Heart left ventricle (tissue), 16 donors: ENCODE data around the gene RUSF1. TPM values are rescaled to one million over a fixed set of nuclear protein-coding genes. Genes with fewer than 3 reads are reported as not detected.

Experiments
- ATAC-seq, 4 donors: fragments of 200-7000 bp; cut with Tn5 transposase; one replicate each; pipeline ENCODE4 v1.9.1; 2020 to 2022; ENCODE audit warnings: moderate library complexity in 4 of 4, mild to moderate bottlenecking in 3 of 4, moderate number of reproducible peaks in 1 of 4
- DNase-seq, 5 donors: peaks; one replicate each; pipeline ENCODE4 v3.0.0-alpha.2; 2020
- H3K27ac ChIP-seq, 12 donors: fragments of 200-600 bp; sonication (generic) in 4 of 12; one replicate each; pipeline versions ENCODE4 v1.5.0 to v1.8.0; 2016 to 2022; ENCODE audit warnings: mild to moderate bottlenecking in 2 of 12
- H3K27me3 ChIP-seq, 9 donors: fragments of 200-600 bp; sonication (generic) in 2 of 9; one replicate each; pipeline versions ENCODE4 v1.5.1 to v1.8.0; 2016 to 2022; ENCODE audit warnings: mild to moderate bottlenecking in 3 of 9
- H3K36me3 ChIP-seq, 9 donors: fragments of 200-600 bp; sonication (generic) in 2 of 9; one replicate each; pipeline versions ENCODE4 v1.5.0 to v1.8.0; 2018 to 2022; ENCODE audit warnings: mild to moderate bottlenecking in 2 of 9
- H3K4me1 ChIP-seq, 12 donors: fragments of 200-600 bp; sonication (generic) in 4 of 12; one replicate each; pipeline versions ENCODE4 v1.5.0 to v1.8.0; 2016 to 2022; ENCODE audit warnings: mild to moderate bottlenecking in 3 of 12
- H3K4me3 ChIP-seq, 12 donors: fragments of 200-600 bp; sonication (generic) in 4 of 12; one replicate each; pipeline versions ENCODE4 v1.5.0 to v1.8.0; 2017 to 2022; ENCODE audit warnings: mild to moderate bottlenecking in 9 of 12, moderate library complexity in 4 of 12
- H3K9me3 ChIP-seq, 12 donors: fragments of 200-600 bp; sonication (generic) in 4 of 12; one replicate each; pipeline versions ENCODE4 v1.5.0 to v1.8.0; 2016 to 2022; ENCODE audit warnings: mild to moderate bottlenecking in 1 of 12
- CTCF ChIP-seq, 12 donors: fragments of 200-600 bp; sonication (generic) in 4 of 12; IDR thresholded peaks; one replicate each; pipeline versions ENCODE4 v1.5.0 to v1.8.0; 2018 to 2022; ENCODE audit warnings: antibody characterized with exemption in 12 of 12, mild to moderate bottlenecking in 5 of 12
- POLR2A ChIP-seq, 2 donors: fragments of 450-650 bp; IDR thresholded peaks; one replicate each; pipeline ENCODE4 v1.6.1; 2017; ENCODE audit warnings: antibody characterized with exemption in 2 of 2, mild to moderate bottlenecking in 2 of 2, moderate library complexity in 2 of 2
- WGBS, 4 donors: extraction: QIAGEN DNeasy Blood & Tissue Kit in 2 of 4; methylation state at CpG; one replicate each; pipeline versions ENCODE4 v1.1.5 to v1.1.7; 2013 to 2018; 5-methylcytosine and 5-hydroxymethylcytosine counted together
- intact Hi-C, 10 donors: fragments of 100-400 bp; cut with DNase I; formaldehyde crosslinking; loops; one replicate each; pipeline versions ENCODE4 v1.11.1 to v1.14.2; 2022
- polyA plus RNA-seq, 2 donors: library from polyadenylated mRNA; stranded (reverse); fragments of 200-250 nt; gene quantifications; one replicate each; pipeline ENCODE4 v1.2.3, GENCODE V29; 2013
- total RNA-seq, 9 donors: library from RNA; depleted of rRNA in 2 of 9; stranded (reverse); fragments of >200 nt in 2 of 9; fragmentation: NEBNext Ultra II Directional in 3 of 9; extraction: Animal tissue kit (Norgen Biotek cat#: 25700) in 3 of 9; gene quantifications; one replicate each; pipeline versions ENCODE4 v1.1.0 to v1.2.4, GENCODE V29; 2016 to 2023
- donor health status: ischemic (EF 13 %, LVEDD 7.1; RV severe dilation, severe dysfunction).
- donor health status: healthy with polysubstance abuse.
- donor health status: DM: no; HTN: yes; CAD: no.
- donor health status: DM: no; HTN: no; CAD: no.
- donor health status: ischemic (EF 25% LVEDD 6.9; RV normal size, moderate dysfunction).
- donor health status: ischemic (EF 25% LVEDD 5.7; RV mildly dilated, moderate dysfunction).
- donor health status: healthy.
- donor health status: DM: yes; HTN: yes; CAD: no.
- donor health status: ischemic (EF 35%, LVEDD 5.7; RV mildly dilated, moderate dysfunction).
- donor health status: nonischemic (EF 11% LVEDD 7.7; RV severe dilation, severe dysfunction).
- donor health status: DM: yes; HTN: yes; CAD: no.
- donor health status: PGD.
- donor health status: ischemic (EF 29% LVEDD 5.4; RV normal size, mild dysfunction).
- donor health status: nonischemic (EF 23%, LVEDD 6.1; RV moderate dilation, normal function).

RUSF1 gene
- total and polyA plus RNA-seq, 11 donors, result 17.8 to 32.5 (median 22.4) TPM

- Histone ChIP-seq H3K27me3 (no peaks in the 10 kb centered on the region), H3K9me3 (no peaks in the 10 kb centered on the region), H3K4me1 (peaks cover 0 to 14% (median 9%) of the 10 kb centered on the region in 12 donors), H3K4me3 (no peak overlapping the region), H3K27ac (no peak overlapping the region), H3K36me3 (no peaks in the 10 kb centered on the region)
- intact Hi-C loops, result no loop called here
- DNase-seq (no peak), ATAC-seq (no peak)
- no peak for TF ChIP-seq CTCF (IDR thresholded peaks at IDR 0.05)
- no peak for TF ChIP-seq POLR2A (IDR thresholded peaks at IDR 0.05)
Observed at GRCh38 chr16:31513884-31514283, 5.7 kb upstream of the RUSF1 start.

DNA sequence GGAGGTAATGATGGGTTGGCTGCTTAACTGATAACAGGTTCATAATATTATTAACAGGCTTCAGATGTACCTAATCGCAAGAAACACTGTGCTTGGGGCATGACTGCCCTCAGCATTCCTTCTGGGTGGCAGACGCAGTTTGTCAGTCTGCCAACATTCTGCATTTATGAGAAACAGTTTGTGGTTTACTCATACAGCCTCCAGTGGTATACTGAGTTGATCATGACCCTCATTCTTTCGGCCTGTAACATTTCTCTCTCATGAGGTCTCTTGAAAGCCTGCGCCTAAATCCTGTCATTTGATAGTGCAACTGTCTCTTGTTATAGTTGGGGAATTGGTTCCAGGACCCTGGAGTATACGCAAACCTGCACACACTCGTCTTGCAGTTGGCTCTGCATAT, 4.9 kb upstream of the RUSF1 start:
- Histone ChIP-seq H3K36me3 (no peaks in the 10 kb centered on the region), H3K9me3 (no peaks in the 10 kb centered on the region), H3K4me1 (peaks cover 0 to 15% (median 9%) of the 10 kb centered on the region in 12 donors), H3K4me3 (no peak overlapping the region), H3K27me3 (no peaks in the 10 kb centered on the region), H3K27ac (no peak overlapping the region)
- DNase-seq, result no peak
- intact Hi-C loops, result no loop called here
- TF ChIP-seq CTCF (IDR thresholded peaks at IDR 0.05) (no peak), POLR2A (IDR thresholded peaks at IDR 0.05) (no peak)
- 66 to 77% (median 73%) methylated on average over 6 of the region's 6 CpGs for WGBS, 4 donors
- no peak for ATAC-seq

DNA sequence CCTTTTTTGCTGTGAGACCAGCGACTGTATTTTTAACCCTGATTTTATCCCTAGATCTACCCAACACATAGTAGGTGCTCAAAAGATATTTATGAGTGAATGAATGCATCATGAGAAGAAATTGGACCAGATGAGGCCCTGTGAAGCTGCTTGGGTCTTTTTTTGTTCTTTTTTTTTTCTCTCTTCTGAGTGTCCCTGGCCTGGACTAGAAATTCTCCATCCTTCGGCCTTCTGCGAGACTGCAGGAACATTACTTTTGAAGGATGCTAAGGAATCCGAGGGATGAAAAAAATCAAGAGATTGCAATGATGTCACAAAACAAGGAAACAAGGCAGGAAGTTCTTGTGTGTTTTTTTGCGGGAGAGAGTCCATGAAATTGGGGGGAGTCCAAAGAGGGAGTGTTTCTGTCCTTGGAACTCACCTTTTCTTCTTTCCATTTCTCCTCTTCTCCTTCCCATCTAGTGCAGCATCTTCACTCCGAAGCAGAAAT, 560 bp upstream of the RUSF1 start:
- Histone ChIP-seq H3K9me3 (no peaks in the 10 kb centered on the region), H3K4me1 (peaks cover 4 to 54% (median 45%) of the 10 kb centered on the region in 12 donors), H3K27me3 (no peaks in the 10 kb centered on the region), H3K36me3 (peaks cover 0 to 16% (median 8%) of the 10 kb centered on the region in 9 donors), H3K27ac (peak overlapping the region; percentile 82 to 98 (median 94)), H3K4me3 (peak overlapping the region; percentile 73 to 100 (median 86))
- 10 to 14% (median 12%) methylated on average over 6 of the region's 6 CpGs for WGBS, 4 donors
- intact Hi-C loops, result loop anchor here in 6 of 10 donors (1.0 to 10.0 kb wide), 9 partner anchors 36 to 366 kb away; partner anchors contain the start of genes ARMC5 (in 3 of the 6), TGFB1I1 (in 3 of the 6) and ZNF267 (in 2 of the 6)
- TF ChIP-seq CTCF (IDR thresholded peaks at IDR 0.05) (no peak), POLR2A (IDR thresholded peaks at IDR 0.05) (no peak)
- peak in 2 of 4 donors; percentile 4 to 6 for ATAC-seq
- DNase-seq, result no peak

GRCh38 chr16:31507617-31507928, 618 bp downstream of the RUSF1 start:
- no peak for TF ChIP-seq POLR2A (IDR thresholded peaks at IDR 0.05)
- no peak for TF ChIP-seq CTCF (IDR thresholded peaks at IDR 0.05)
- H3K4me3 ChIP-seq, result peak overlapping the region; percentile 73 to 100 (median 86)
- H3K4me1 ChIP-seq, result peaks cover 4 to 64% (median 49%) of the 10 kb centered on the region in 12 donors
- intact Hi-C loops, result loop anchor here in 6 of 10 donors (5.0 to 10.0 kb wide), 7 partner anchors 35 to 367 kb away; partner anchors contain the start of genes ARMC5 (in 2 of the 6), TGFB1I1 (in 2 of the 6) and ZNF267 (in 2 of the 6)
- DNase-seq, result no peak
- WGBS, 4 donors, result 2 to 6% (median 3%) methylated on average over 7 to 12 of the region's 12 CpGs
- peak in 1 of 4 donors; percentile 3 for ATAC-seq
- peaks cover 0 to 16% (median 8%) of the 10 kb centered on the region in 9 donors for H3K36me3 ChIP-seq
- H3K27me3 ChIP-seq, result no peaks in the 10 kb centered on the region
- H3K27ac ChIP-seq, result peak overlapping the region; percentile 82 to 98 (median 94)
- no peaks in the 10 kb centered on the region for H3K9me3 ChIP-seq
